K562 (cell line): ENCODE measurements around the gene EIF2S2. TPM values are rescaled to one million over a fixed set of nuclear protein-coding genes. Genes with fewer than 3 reads are reported as not detected.
A peak's percentile ranks its signal among the peaks of the same experiment; 100 is the strongest.

Source experiments
- E2F8 ChIP-seq: fragments of 450-650 bp; IDR thresholded peaks from 2 replicates; pipeline ENCODE4 v1.7.1; 2018; ENCODE audit warnings: mild to moderate bottlenecking, low read depth; ENCODE audit not compliant: partially characterized antibody
- ETV6 ChIP-seq, 3 experiments: fragments of 150-350 bp in 1 of 3; sonication (generic) in 1 of 3; formaldehyde crosslinking in 1 of 3; IDR thresholded peaks; 2 replicates each; pipeline versions ENCODE4 v1.6.1 to v1.8.0; 2014 to 2022; ENCODE audit warnings: borderline replicate concordance in 2 of 3, low read depth in 2 of 3, antibody characterized with exemption in 1 of 3, low read length in 1 of 3, mild to moderate bottlenecking in 1 of 3, missing genetic modification reagents in 1 of 3
- FOXA3 ChIP-seq, 2 experiments: fragments of 450-650 bp in 1 of 2; sonication (generic) in 1 of 2; formaldehyde crosslinking; IDR thresholded peaks in 1 of 2; conservative IDR thresholded peaks in 1 of 2; 2 replicates each; pipeline versions ENCODE4 v1.4.0 to v1.8.0; 2020 to 2022; ENCODE audit warnings: mild to moderate bottlenecking in 2 of 2, missing genetic modification reagents in 1 of 2
- HDAC2 ChIP-seq: fragments of 450-650 bp; IDR thresholded peaks from 2 replicates; pipeline ENCODE4 v1.6.1; 2016; ENCODE audit warnings: mild to moderate bottlenecking
- IFI16 ChIP-seq: fragments of 250-450 bp; sonication (Bioruptor Pico); IDR thresholded peaks from 2 replicates; pipeline ENCODE4 v2.1.2; 2022; ENCODE audit warnings: mild to moderate bottlenecking, inconsistent platforms
- ILK ChIP-seq: fragments of 450-650 bp; IDR thresholded peaks from 2 replicates; pipeline ENCODE4 v1.6.1; 2016; ENCODE audit warnings: missing genetic modification characterization, low read depth, mild to moderate bottlenecking, missing compliant biosample characterization, moderate library complexity, borderline replicate concordance
- MCM2 ChIP-seq: fragments of 450-650 bp; IDR thresholded peaks from 2 replicates; pipeline ENCODE4 v1.6.1; 2017; ENCODE audit warnings: low read depth, mild to moderate bottlenecking
- MECOM ChIP-seq: fragments of 250-450 bp; sonication (Bioruptor Pico); IDR thresholded peaks from 2 replicates; pipeline ENCODE4 v1.8.0; 2022; ENCODE audit warnings: inconsistent platforms
- MXI1 ChIP-seq: IDR thresholded peaks from 2 replicates; pipeline ENCODE4 v1.6.1; 2011; ENCODE audit warnings: low read depth, mild to moderate bottlenecking, improper control_type of control experiment, low read length
- NR3C1 ChIP-seq: sonication (generic); formaldehyde crosslinking; IDR thresholded peaks from 2 replicates; pipeline ENCODE4 v1.8.1; 2022; ENCODE audit warnings: missing genetic modification reagents
- POLR2AphosphoS2 ChIP-seq: IDR thresholded peaks from 2 replicates; pipeline ENCODE4 v1.6.1; 2012; ENCODE audit warnings: low read length, improper control_type of control experiment
- PURB ChIP-seq: sonication (generic); formaldehyde crosslinking; IDR thresholded peaks from 2 replicates; pipeline ENCODE4 v1.9.0; 2021; ENCODE audit warnings: low read depth, mild to moderate bottlenecking, missing genetic modification reagents
- RERE ChIP-seq: sonication (generic); formaldehyde crosslinking; IDR thresholded peaks from 2 replicates; pipeline ENCODE4 v1.8.0; 2023; ENCODE audit warnings: missing genetic modification reagents, mild to moderate bottlenecking, borderline replicate concordance
- TAF7 ChIP-seq: fragments of 450-650 bp; IDR thresholded peaks from 2 replicates; pipeline ENCODE4 v1.6.1; 2016; ENCODE audit warnings: missing genetic modification characterization, missing compliant biosample characterization
- TBP ChIP-seq: optimal IDR thresholded peaks from 2 replicates; pipeline ENCODE3; 2011; ENCODE audit warnings: low read depth, low read length, improper control_type of control experiment
- XRCC4 ChIP-seq: IDR thresholded peaks from one replicate; pipeline ENCODE4 v1.6.1; 2011; ENCODE audit not compliant: insufficient read depth, insufficient read length; ENCODE audit errors: extremely low read depth
- ZBTB12 ChIP-seq: fragments of 250-450 bp; sonication (Bioruptor Pico); IDR thresholded peaks from 2 replicates; pipeline ENCODE4 v1.4.0; 2020
- ZNF253 ChIP-seq: fragments of 250-450 bp; sonication (Bioruptor Pico); conservative IDR thresholded peaks from 2 replicates; pipeline ENCODE4 v1.6.1; 2021; ENCODE audit warnings: mild to moderate bottlenecking
- polyA plus RNA-seq, 8 experiments: library from polyadenylated mRNA; depleted of rRNA in 4 of 8; stranded (reverse) in 5 of 8; unstranded in 3 of 8; fragments of >200 nt; fragmentation: Nextera tagmentation in 2 of 8; fragmentation: Illumina TruSeq in 1 of 8; extraction: Ambion mirVana in 2 of 8; extraction: Trizol in 1 of 8; gene quantifications; 2 replicates each; pipeline versions ENCODE4 v1.2.1 to v1.2.3, GENCODE V29; 2011 to 2014; ENCODE audit warnings: inconsistent platforms in 1 of 8, missing spikeins in 1 of 8
- total RNA-seq, 7 experiments: library from RNA; depleted of rRNA in 6 of 7; stranded (reverse); fragments of >200 nt in 6 of 7; fragmentation: Illumina TruSeq in 2 of 7; extraction: Trizol in 2 of 7; gene quantifications; 2 replicates each; pipeline versions ENCODE4 v1.2.1 to v1.2.3, GENCODE V29; 2011 to 2021; ENCODE audit warnings: low replicate concordance in 1 of 7

Gene EIF2S2
- total and polyA plus RNA-seq, 9 of the 15 experiments (the other 6 are each of a cell fraction or from before 2014, with no cell fraction given) = 79.7 to 220 (median 154) TPM

- TF ChIP-seq RERE (CRISPR knock-in tag) = no peak
- TF ChIP-seq TBP = no peak
- TF ChIP-seq ZNF253 (CRISPR knock-in tag) = no peak
- no peak for TF ChIP-seq MCM2
- peak; percentile 79 for TF ChIP-seq MXI1
- TF ChIP-seq IFI16 = no peak
- TF ChIP-seq E2F8 = no peak
- TF ChIP-seq ZBTB12 = 0 out of 2 replicates have a peak, but pooled peaks have one; percentile 6
- peak; percentile 59; the same call in 1 of the 2 replicates for TF ChIP-seq POLR2AphosphoS2
- TF ChIP-seq ETV6 (IDR thresholded peaks at IDR 0.05; ENCODE audit: borderline replicate concordance in 1 of 2, low read depth in 2 of 2, low read length in 1 of 2) = no peak
- TF ChIP-seq ETV6 (CRISPR knock-in tag; IDR thresholded peaks at IDR 0.05; ENCODE audit: borderline replicate concordance) = no peak
- no peak for TF ChIP-seq PURB
- no peak for TF ChIP-seq TAF7 (tag)
- peak; percentile 82; the same call in 1 of the 2 replicates for TF ChIP-seq HDAC2
- TF ChIP-seq NR3C1 (CRISPR knock-in tag) = no peak
- no peak for TF ChIP-seq ILK (tag)
- TF ChIP-seq MECOM (CRISPR knock-in tag) = no peak
- no peak for TF ChIP-seq FOXA3 (CRISPR knock-in tag; conservative IDR thresholded peaks at IDR 0.05 in 1 of 2, IDR thresholded peaks at IDR 0.05 in 1 of 2)
- TF ChIP-seq XRCC4 = no peak
Observed at GRCh38 chr20:34085544-34086040, 26.5 kb downstream of the EIF2S2 start (continued).
